GM04503 (cell line): ENCODE data around the gene SUN3.
"Not testable (repeated sequence)": the region's sequence is repeated elsewhere in the genome, so short reads cannot be mapped to it uniquely, and the experiment has no call there.

Experiments
- DNase-seq: peaks from one replicate; pipeline ENCODE4 v3.0.0-alpha.2; 2012; ENCODE audit warnings: low read depth

Gene SUN3

GRCh38 chr7:47943676-47944474 is 85.0 kb downstream of the SUN3 start:
- no peak for DNase-seq

- DNase-seq, result not testable (repeated sequence)
These were observed 86.3 kb downstream of the SUN3 start for GRCh38 chr7:47942651-47943050.

- no peak for DNase-seq
These were observed 86.8 kb downstream of the SUN3 start for GRCh38 chr7:47942132-47942531.

GRCh38 chr7:47941136-47941844 is 87.6 kb downstream of the SUN3 start:
- peak; percentile 73 for DNase-seq

GRCh38 chr7:47940088-47941013 is 88.6 kb downstream of the SUN3 start:
- peak; percentile 78 for DNase-seq

DNA sequence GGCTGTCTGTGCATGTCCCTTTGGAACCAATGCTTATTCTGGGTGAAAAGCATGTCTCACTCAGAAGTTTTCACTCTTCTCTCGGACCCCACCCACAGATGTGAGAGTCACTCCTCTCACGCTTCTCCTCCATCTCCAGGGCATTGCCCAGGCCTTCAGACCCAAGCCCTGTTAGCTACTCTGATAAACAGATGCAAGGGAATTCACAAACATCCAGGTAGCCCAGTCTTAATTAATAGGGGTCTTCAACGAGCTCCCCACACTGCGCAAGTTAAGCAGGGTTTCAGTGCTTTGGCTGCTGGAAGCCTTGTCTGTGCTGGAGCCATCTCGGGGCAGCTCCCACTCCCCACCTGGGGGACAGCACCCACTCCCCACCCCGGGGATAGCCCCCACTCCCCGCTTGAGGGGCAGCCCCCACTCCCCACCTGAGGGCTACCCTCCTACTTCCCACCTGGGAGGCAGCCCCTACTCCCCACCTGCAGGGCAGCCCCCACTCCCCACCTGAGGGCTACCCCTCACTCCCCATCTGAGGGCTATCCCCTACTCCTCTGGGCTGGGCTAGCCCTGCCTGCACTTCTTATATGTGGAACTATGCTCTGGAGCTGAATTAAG is 89.4 kb downstream of the SUN3 start:
- no peak for DNase-seq

DNA sequence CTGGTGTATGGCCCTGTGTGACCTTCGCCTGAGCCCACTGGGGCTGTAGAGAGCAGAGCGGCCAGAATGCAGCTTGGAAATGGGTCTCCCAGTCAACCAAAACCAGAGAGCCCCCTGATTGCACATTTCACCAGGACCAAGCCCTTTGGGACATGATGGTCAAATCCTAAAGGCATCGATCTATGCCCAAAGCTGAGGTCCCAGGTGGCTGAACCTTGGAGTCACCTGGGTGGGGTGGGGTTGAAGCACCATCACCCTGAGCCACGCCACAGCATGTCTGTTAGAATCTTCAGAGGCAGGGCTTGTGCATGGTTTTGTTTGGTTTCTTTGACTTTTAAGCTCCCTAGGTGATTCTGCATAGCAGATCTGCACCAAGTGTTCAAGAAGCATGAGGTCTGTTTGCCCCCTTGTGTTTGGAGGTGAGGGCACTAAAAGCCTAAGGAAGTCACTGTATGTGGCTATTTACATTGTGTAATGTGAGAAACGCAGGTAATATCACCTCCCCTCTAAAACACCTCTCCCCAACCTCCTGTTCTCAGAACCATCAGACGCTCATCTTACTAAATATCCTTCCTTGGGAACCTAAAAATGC is 90.2 kb downstream of the SUN3 start:
- DNase-seq, result no peak

- DNase-seq, result no peak
These were observed 91.0 kb downstream of the SUN3 start for GRCh38 chr7:47937711-47938573.
